Vagina (tissue), 2 donors: Measurements from ENCODE around the gene PACS1.

Experiments used
- POLR2A ChIP-seq, 2 donors: fragments of 450-650 bp; IDR thresholded peaks; one replicate each; pipeline ENCODE4 v1.6.1; 2017; ENCODE audit warnings: antibody characterized with exemption in 2 of 2, mild to moderate bottlenecking in 2 of 2, moderate library complexity in 2 of 2
- TF ChIP-seq, protein P1 (sequence below), 3 experiments: fragments of 450-650 bp in 2 of 3; fragments of 200-600 bp in 1 of 3; sonication (generic) in 1 of 3; IDR thresholded peaks; one replicate each; pipeline ENCODE4 v1.5.1; 2017 to 2019; ENCODE audit warnings: antibody characterized with exemption in 3 of 3, mild to moderate bottlenecking in 2 of 3, moderate library complexity in 2 of 3

DNA sequence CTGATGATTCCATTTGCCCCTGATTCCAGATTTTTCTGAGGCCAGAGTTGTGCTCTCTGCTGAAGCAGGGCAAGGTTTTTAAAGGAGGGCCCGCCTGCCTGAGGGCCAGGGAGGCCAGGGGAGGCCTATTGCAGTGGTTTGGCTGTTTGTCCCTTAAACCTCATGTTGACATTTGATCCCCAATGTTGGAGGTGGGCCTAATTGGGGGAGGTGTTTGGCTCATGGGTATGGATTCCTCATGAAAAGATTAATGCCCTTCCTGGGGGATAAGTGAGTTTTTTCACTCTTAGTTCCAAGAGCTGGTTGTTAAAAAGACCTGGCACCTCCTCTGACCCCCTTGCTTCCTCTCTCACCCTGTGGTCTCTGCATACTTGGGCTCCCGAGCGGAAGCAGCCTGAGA is 30.3 kb upstream of the PACS1 start:
- TF ChIP-seq, protein P1, sequence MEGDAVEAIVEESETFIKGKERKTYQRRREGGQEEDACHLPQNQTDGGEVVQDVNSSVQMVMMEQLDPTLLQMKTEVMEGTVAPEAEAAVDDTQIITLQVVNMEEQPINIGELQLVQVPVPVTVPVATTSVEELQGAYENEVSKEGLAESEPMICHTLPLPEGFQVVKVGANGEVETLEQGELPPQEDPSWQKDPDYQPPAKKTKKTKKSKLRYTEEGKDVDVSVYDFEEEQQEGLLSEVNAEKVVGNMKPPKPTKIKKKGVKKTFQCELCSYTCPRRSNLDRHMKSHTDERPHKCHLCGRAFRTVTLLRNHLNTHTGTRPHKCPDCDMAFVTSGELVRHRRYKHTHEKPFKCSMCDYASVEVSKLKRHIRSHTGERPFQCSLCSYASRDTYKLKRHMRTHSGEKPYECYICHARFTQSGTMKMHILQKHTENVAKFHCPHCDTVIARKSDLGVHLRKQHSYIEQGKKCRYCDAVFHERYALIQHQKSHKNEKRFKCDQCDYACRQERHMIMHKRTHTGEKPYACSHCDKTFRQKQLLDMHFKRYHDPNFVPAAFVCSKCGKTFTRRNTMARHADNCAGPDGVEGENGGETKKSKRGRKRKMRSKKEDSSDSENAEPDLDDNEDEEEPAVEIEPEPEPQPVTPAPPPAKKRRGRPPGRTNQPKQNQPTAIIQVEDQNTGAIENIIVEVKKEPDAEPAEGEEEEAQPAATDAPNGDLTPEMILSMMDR (IDR thresholded peaks at IDR 0.05) = no peak
- no peak for TF ChIP-seq POLR2A (IDR thresholded peaks at IDR 0.05)
